Thyroid gland (tissue), 4 donors: ENCODE data around the gene KCNAB2. TPM values are rescaled to one million over a fixed set of nuclear protein-coding genes. Genes with fewer than 3 reads are reported as not detected.

Experiments
- DNase-seq, 2 donors: peaks; one replicate each; pipeline ENCODE4 v3.0.0-alpha.2; 2019
- H3K27ac ChIP-seq, 3 donors: fragments of 200-600 bp; sonication (generic); 1 replicate in 2 of 3; 2 replicates in 1 of 3; pipeline ENCODE4 v1.5.1; 2016 to 2019; ENCODE audit warnings: mild to moderate bottlenecking in 1 of 3, moderate library complexity in 1 of 3
- H3K27me3 ChIP-seq: fragments of 200-600 bp; sonication (generic); one replicate; pipeline ENCODE4 v1.5.1; 2019
- H3K36me3 ChIP-seq, 2 donors: fragments of 200-600 bp; sonication (generic); one replicate each; pipeline ENCODE4 v1.5.1; 2016 to 2019
- H3K4me1 ChIP-seq, 2 donors: fragments of 200-600 bp; sonication (generic); one replicate each; pipeline ENCODE4 v1.5.1; 2017 to 2019
- H3K4me3 ChIP-seq, 3 donors: fragments of 200-600 bp; sonication (generic); replicated peaks in 1 of 3; 1 replicate in 2 of 3; 2 replicates in 1 of 3; pipeline ENCODE4 v1.5.1; 2016; ENCODE audit warnings: mild to moderate bottlenecking in 1 of 3
- H3K9me3 ChIP-seq: fragments of 200-600 bp; sonication (generic); one replicate; pipeline ENCODE4 v1.5.1; 2017
- CTCF ChIP-seq, 6 experiments: fragments of 200-600 bp in 3 of 6; fragments of 450-650 bp in 3 of 6; sonication (generic) in 3 of 6; IDR thresholded peaks; one replicate each; pipeline ENCODE4 v1.5.1; 2016 to 2019; ENCODE audit warnings: antibody characterized with exemption in 6 of 6, mild to moderate bottlenecking in 2 of 6, inconsistent platforms in 1 of 6, moderate library complexity in 1 of 6
- POLR2A ChIP-seq, 2 donors: fragments of 450-650 bp; IDR thresholded peaks; one replicate each; pipeline ENCODE4 v1.6.1; 2017; ENCODE audit warnings: antibody characterized with exemption in 2 of 2, mild to moderate bottlenecking in 2 of 2, moderate library complexity in 1 of 2
- WGBS, 2 donors: methylation state at CpG; one replicate each; pipeline ENCODE4 v1.1.5; 2017; 5-methylcytosine and 5-hydroxymethylcytosine counted together
- intact Hi-C: fragments of 100-400 bp; cut with DNase I; formaldehyde crosslinking; loops from one replicate; pipeline ENCODE4 v1.15.1; 2023
- total RNA-seq, 4 donors: library from RNA; depleted of rRNA; stranded (reverse); fragments of >200 nt; gene quantifications; one replicate each; pipeline ENCODE4 v1.2.3, GENCODE V29; 2016

KCNAB2 gene
- total RNA-seq, 4 donors from 2014 or later: 3.1 to 7.3 (median 6.1) TPM

DNA sequence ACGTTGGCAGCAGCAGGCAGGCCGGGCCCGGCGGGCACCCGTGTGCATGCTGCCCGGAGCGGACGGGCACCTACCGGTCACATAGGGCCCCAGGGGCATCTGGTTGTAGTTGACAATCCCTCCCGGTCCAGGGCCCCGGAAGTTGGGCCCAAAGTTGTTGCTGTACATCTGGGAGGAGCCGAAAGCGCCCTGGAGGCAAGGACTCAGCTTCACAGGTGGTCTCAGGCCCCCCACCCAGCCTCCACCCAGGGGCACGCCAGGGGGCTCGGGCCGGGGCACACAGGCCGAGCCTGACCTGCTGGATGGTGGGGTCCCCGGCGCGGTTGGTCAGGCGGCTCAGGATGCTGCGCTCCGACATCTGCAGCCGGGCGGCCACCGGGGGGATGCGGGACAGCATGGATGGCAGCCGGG, 60.6 kb downstream of the KCNAB2 start:
- DNase-seq: no peak
- H3K4me1 ChIP-seq: no peaks in the 10 kb centered on the region
- H3K9me3 ChIP-seq: no peaks in the 10 kb centered on the region
- no peak overlapping the region for H3K4me3 ChIP-seq
- intact Hi-C loops: no loop called here
- H3K27me3 ChIP-seq: no peaks in the 10 kb centered on the region
- H3K36me3 ChIP-seq: no peaks in the 10 kb centered on the region
- 90 to 92% methylated on average over 14 to 17 of the region's 28 CpGs for WGBS, 2 donors
- TF ChIP-seq CTCF (IDR thresholded peaks at IDR 0.05): no peak
- no peak for TF ChIP-seq POLR2A (IDR thresholded peaks at IDR 0.05)
- H3K27ac ChIP-seq: no peak overlapping the region

DNA sequence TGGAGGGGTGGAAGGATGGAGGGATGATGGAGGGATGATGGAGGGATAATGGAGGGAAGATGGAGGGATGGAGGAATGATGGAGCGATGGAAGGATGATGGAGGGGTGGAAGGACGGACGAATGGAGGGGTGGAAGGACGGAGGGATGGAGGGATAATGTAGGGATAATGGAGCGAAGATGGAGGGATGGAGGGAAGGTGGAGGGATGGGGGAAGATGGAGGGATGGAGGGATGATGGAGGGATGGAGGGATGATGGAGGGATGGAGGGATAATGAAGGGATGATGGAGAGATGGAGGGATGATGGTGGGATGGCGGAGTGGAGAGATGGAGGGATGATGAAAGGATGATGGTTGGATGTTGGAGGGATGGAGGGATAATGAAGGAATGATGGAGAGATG, 61.3 kb downstream of the KCNAB2 start:
- Histone ChIP-seq H3K27ac (no peak overlapping the region), H3K4me3 (no peak overlapping the region), H3K4me1 (no peaks in the 10 kb centered on the region), H3K36me3 (no peaks in the 10 kb centered on the region), H3K9me3 (no peaks in the 10 kb centered on the region), H3K27me3 (no peaks in the 10 kb centered on the region)
- 93 to 94% methylated on average over 6 of the region's 6 CpGs for WGBS, 2 donors
- intact Hi-C loops: no loop called here
- DNase-seq: no peak
- no peak for TF ChIP-seq POLR2A (IDR thresholded peaks at IDR 0.05)
- no peak for TF ChIP-seq CTCF (IDR thresholded peaks at IDR 0.05)

GRCh38 chr1:6107409-6108356, 62.0 kb downstream of the KCNAB2 start:
- no peak for DNase-seq
- Histone ChIP-seq H3K36me3 (no peaks in the 10 kb centered on the region), H3K4me3 (no peak overlapping the region), H3K4me1 (no peaks in the 10 kb centered on the region), H3K9me3 (no peaks in the 10 kb centered on the region), H3K27ac (no peak overlapping the region), H3K27me3 (no peaks in the 10 kb centered on the region)
- 85 to 87% methylated on average over 8 of the region's 8 CpGs for WGBS, 2 donors
- intact Hi-C loops: no loop called here
- TF ChIP-seq POLR2A (IDR thresholded peaks at IDR 0.05): no peak
- TF ChIP-seq CTCF (IDR thresholded peaks at IDR 0.05): no peak

DNA sequence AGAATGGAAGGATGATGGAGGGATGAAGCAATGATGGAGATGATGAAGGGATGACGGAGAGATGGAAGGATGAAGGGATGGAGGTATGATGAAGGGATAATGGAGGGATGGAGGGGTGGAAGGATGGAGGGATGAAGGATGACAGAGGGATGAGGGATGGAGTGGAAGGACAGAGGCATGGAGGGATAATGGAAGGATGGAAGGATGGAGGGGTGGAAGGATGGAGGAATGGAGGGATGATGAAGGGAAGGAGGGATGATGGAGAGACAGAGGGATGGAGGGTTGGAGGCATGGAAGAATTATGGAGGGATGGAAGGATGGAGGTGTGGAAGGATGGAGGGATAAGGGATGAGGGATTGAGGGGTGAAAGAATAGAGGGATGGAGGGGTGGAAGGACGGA, 62.8 kb downstream of the KCNAB2 start:
- 68 to 70% methylated on average over 2 of the region's 2 CpGs for WGBS, 2 donors

More for the DNA sequence above, 62.8 kb downstream of the KCNAB2 start:
- no peaks in the 10 kb centered on the region for H3K9me3 ChIP-seq
- TF ChIP-seq POLR2A (IDR thresholded peaks at IDR 0.05) (no peak), CTCF (IDR thresholded peaks at IDR 0.05) (no peak)
- H3K4me3 ChIP-seq: no peak overlapping the region
- DNase-seq: no peak
- H3K27ac ChIP-seq: no peak overlapping the region
- no peaks in the 10 kb centered on the region for H3K4me1 ChIP-seq
- intact Hi-C loops: no loop called here
- no peaks in the 10 kb centered on the region for H3K27me3 ChIP-seq
- H3K36me3 ChIP-seq: no peaks in the 10 kb centered on the region
